WTC11 (cell line): ENCODE results near the gene NPEPL1.

ENCODE experiments used
- MAX ChIP-seq: sonication (generic); formaldehyde crosslinking; IDR thresholded peaks from 2 replicates; pipeline ENCODE4 v1.8.0; 2022; ENCODE audit warnings: mild to moderate bottlenecking, missing genetic modification reagents
- SMAD4 ChIP-seq: sonication (generic); formaldehyde crosslinking; IDR thresholded peaks from 2 replicates; pipeline ENCODE4 v1.8.0; 2022; ENCODE audit warnings: mild to moderate bottlenecking, missing genetic modification reagents
- USF1 ChIP-seq: sonication (generic); formaldehyde crosslinking; IDR thresholded peaks from 2 replicates; pipeline ENCODE4 v1.8.0; 2022; ENCODE audit warnings: mild to moderate bottlenecking, missing genetic modification reagents
- USF2 ChIP-seq: sonication (generic); formaldehyde crosslinking; IDR thresholded peaks from 2 replicates; pipeline ENCODE4 v1.8.1; 2023; ENCODE audit warnings: mild to moderate bottlenecking, missing genetic modification reagents, moderate library complexity
- ZNF219 ChIP-seq: sonication (generic); formaldehyde crosslinking; IDR thresholded peaks from 2 replicates; pipeline ENCODE4 v1.8.0; 2023; ENCODE audit warnings: missing genetic modification reagents, mild to moderate bottlenecking, borderline replicate concordance
- ZNF425 ChIP-seq: fragments of 250-450 bp; sonication (Bioruptor Pico); conservative IDR thresholded peaks from 2 replicates; pipeline ENCODE4 v1.9.0; 2021; ENCODE audit warnings: mild to moderate bottlenecking
- TF ChIP-seq, protein P1 (sequence below): fragments of 200-600 bp; IDR thresholded peaks from 2 replicates; pipeline ENCODE4 v1.8.0; 2022; ENCODE audit warnings: antibody characterized with exemption
- TF ChIP-seq, protein P2 (sequence below): sonication (generic); formaldehyde crosslinking; conservative IDR thresholded peaks from 2 replicates; pipeline ENCODE4 v1.8.1; 2022; ENCODE audit warnings: mild to moderate bottlenecking, missing genetic modification reagents
- TF ChIP-seq, protein P3 (sequence below): sonication (generic); formaldehyde crosslinking; conservative IDR thresholded peaks from 2 replicates; pipeline ENCODE4 v1.8.1; 2023; ENCODE audit warnings: mild to moderate bottlenecking, low read depth, missing genetic modification reagents, moderate library complexity
- TF ChIP-seq, protein P4 (sequence below): sonication (generic); formaldehyde crosslinking; IDR thresholded peaks from 2 replicates; pipeline ENCODE4 v1.8.1; 2023; ENCODE audit warnings: mild to moderate bottlenecking, missing genetic modification reagents, borderline replicate concordance

- TF ChIP-seq, protein P1, sequence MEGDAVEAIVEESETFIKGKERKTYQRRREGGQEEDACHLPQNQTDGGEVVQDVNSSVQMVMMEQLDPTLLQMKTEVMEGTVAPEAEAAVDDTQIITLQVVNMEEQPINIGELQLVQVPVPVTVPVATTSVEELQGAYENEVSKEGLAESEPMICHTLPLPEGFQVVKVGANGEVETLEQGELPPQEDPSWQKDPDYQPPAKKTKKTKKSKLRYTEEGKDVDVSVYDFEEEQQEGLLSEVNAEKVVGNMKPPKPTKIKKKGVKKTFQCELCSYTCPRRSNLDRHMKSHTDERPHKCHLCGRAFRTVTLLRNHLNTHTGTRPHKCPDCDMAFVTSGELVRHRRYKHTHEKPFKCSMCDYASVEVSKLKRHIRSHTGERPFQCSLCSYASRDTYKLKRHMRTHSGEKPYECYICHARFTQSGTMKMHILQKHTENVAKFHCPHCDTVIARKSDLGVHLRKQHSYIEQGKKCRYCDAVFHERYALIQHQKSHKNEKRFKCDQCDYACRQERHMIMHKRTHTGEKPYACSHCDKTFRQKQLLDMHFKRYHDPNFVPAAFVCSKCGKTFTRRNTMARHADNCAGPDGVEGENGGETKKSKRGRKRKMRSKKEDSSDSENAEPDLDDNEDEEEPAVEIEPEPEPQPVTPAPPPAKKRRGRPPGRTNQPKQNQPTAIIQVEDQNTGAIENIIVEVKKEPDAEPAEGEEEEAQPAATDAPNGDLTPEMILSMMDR: no peak
- no peak for TF ChIP-seq ZNF219 (CRISPR knock-in tag)
- TF ChIP-seq, protein P2, sequence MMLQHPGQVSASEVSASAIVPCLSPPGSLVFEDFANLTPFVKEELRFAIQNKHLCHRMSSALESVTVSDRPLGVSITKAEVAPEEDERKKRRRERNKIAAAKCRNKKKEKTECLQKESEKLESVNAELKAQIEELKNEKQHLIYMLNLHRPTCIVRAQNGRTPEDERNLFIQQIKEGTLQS: no peak
- TF ChIP-seq, protein P3, sequence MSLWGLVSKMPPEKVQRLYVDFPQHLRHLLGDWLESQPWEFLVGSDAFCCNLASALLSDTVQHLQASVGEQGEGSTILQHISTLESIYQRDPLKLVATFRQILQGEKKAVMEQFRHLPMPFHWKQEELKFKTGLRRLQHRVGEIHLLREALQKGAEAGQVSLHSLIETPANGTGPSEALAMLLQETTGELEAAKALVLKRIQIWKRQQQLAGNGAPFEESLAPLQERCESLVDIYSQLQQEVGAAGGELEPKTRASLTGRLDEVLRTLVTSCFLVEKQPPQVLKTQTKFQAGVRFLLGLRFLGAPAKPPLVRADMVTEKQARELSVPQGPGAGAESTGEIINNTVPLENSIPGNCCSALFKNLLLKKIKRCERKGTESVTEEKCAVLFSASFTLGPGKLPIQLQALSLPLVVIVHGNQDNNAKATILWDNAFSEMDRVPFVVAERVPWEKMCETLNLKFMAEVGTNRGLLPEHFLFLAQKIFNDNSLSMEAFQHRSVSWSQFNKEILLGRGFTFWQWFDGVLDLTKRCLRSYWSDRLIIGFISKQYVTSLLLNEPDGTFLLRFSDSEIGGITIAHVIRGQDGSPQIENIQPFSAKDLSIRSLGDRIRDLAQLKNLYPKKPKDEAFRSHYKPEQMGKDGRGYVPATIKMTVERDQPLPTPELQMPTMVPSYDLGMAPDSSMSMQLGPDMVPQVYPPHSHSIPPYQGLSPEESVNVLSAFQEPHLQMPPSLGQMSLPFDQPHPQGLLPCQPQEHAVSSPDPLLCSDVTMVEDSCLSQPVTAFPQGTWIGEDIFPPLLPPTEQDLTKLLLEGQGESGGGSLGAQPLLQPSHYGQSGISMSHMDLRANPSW: no peak
- TF ChIP-seq USF1 (CRISPR knock-in tag): no peak
- TF ChIP-seq, protein P4, sequence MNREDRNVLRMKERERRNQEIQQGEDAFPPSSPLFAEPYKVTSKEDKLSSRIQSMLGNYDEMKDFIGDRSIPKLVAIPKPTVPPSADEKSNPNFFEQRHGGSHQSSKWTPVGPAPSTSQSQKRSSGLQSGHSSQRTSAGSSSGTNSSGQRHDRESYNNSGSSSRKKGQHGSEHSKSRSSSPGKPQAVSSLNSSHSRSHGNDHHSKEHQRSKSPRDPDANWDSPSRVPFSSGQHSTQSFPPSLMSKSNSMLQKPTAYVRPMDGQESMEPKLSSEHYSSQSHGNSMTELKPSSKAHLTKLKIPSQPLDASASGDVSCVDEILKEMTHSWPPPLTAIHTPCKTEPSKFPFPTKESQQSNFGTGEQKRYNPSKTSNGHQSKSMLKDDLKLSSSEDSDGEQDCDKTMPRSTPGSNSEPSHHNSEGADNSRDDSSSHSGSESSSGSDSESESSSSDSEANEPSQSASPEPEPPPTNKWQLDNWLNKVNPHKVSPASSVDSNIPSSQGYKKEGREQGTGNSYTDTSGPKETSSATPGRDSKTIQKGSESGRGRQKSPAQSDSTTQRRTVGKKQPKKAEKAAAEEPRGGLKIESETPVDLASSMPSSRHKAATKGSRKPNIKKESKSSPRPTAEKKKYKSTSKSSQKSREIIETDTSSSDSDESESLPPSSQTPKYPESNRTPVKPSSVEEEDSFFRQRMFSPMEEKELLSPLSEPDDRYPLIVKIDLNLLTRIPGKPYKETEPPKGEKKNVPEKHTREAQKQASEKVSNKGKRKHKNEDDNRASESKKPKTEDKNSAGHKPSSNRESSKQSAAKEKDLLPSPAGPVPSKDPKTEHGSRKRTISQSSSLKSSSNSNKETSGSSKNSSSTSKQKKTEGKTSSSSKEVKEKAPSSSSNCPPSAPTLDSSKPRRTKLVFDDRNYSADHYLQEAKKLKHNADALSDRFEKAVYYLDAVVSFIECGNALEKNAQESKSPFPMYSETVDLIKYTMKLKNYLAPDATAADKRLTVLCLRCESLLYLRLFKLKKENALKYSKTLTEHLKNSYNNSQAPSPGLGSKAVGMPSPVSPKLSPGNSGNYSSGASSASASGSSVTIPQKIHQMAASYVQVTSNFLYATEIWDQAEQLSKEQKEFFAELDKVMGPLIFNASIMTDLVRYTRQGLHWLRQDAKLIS (CRISPR knock-in tag): no peak
- no peak for TF ChIP-seq SMAD4 (CRISPR knock-in tag)
- no peak for TF ChIP-seq USF2
- TF ChIP-seq ZNF425 (CRISPR knock-in tag): no peak
- no peak for TF ChIP-seq MAX
These were observed 3.3 kb downstream of the NPEPL1 start for GRCh38 chr20:58695895-58696375.
